Measurements from ENCODE around the gene NRG2. TPM values are rescaled to one million over a fixed set of nuclear protein-coding genes. Genes with fewer than 3 reads are reported as not detected.

Gene NRG2
- total and polyA plus RNA-seq, 2 donors (not counting 3 experiments of a cell fraction or from before 2014, with no cell fraction given) = 0.26 to 0.42 TPM

- H3K4me3 ChIP-seq (replicated peaks in 1 of 3; ENCODE audit: insufficient read depth in 1 of 3, low read depth in 1 of 3, low read length in 3 of 3) = no peak overlapping the region
- H3K79me2 ChIP-seq (ENCODE audit: control insufficient read depth, insufficient read depth, low read length) = no peaks in the 10 kb centered on the region
- H3K36me3 ChIP-seq (ENCODE audit: control insufficient read depth in 2 of 2, extremely low read depth in 1 of 2, insufficient read depth in 2 of 2, low read length in 2 of 2) = no peaks in the 10 kb centered on the region
- H3K27ac ChIP-seq (ENCODE audit: insufficient read depth, low read depth, low read length) = no peak overlapping the region
- intact Hi-C loops (cut with micrococcal nuclease) = no loop called here
- TF ChIP-seq POLR2A (IDR thresholded peaks at IDR 0.05; ENCODE audit: low read depth, low read length) = no peak
- TF ChIP-seq, protein P1, sequence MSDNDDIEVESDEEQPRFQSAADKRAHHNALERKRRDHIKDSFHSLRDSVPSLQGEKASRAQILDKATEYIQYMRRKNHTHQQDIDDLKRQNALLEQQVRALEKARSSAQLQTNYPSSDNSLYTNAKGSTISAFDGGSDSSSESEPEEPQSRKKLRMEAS (IDR thresholded peaks at IDR 0.05; ENCODE audit: insufficient read depth, insufficient read length) = no peak
- no peaks in the 10 kb centered on the region for H3K9me3 ChIP-seq (replicated peaks; ENCODE audit: control insufficient read depth, insufficient read depth, low read length)
- no peaks in the 10 kb centered on the region for H3K4me1 ChIP-seq (ENCODE audit: control insufficient read depth, extremely low read depth, insufficient read depth, low read length)
- DNase-seq (ENCODE audit: low read depth, low spot score) (no peak), FAIRE-seq (no peak)
- H4K20me1 ChIP-seq (replicated peaks; ENCODE audit: control insufficient read depth, extremely low read depth, insufficient read depth, low read length) = no peaks in the 10 kb centered on the region
- ChIA-PET POLR2A (no interaction called here), CTCF (interaction anchor here (1.0 to 1.7 kb wide), 3 partner anchors 17 to 96 kb away, joined by 3 to 7 read pairs (median 6); partner anchors contain the start of gene NRG2)
- no TSS peak for BruUV-seq (replicated peaks)
- H3K4me2 ChIP-seq (ENCODE audit: insufficient read depth, low read length) = no peak overlapping the region
- dilution Hi-C loops (cut with MboI; ENCODE audit: extremely low pct_ligation_motif_present, low sequenced_read_pairs) = no loop called here
- H3K9ac ChIP-seq (replicated peaks; ENCODE audit: extremely low read depth, insufficient read depth, low read length) = no peak overlapping the region
- H3K9me1 ChIP-seq (replicated peaks; ENCODE audit: control insufficient read depth, extremely low read depth, insufficient read depth, low read length) = no peaks in the 10 kb centered on the region
- H2AFZ ChIP-seq (ENCODE audit: low read depth, low read length) = no peak overlapping the region
- H3K27me3 ChIP-seq (ENCODE audit: control insufficient read depth in 2 of 2, insufficient read depth in 2 of 2, low read length in 2 of 2) = peaks cover 27 to 31% of the 10 kb centered on the region in 2 experiments
Measured at GRCh38 chr5:140025736-140026135, 17.4 kb downstream of the NRG2 start.

- H3K9me3 ChIP-seq (replicated peaks; ENCODE audit: control insufficient read depth, insufficient read depth, low read length) = no peaks in the 10 kb centered on the region
- H3K4me3 ChIP-seq (replicated peaks in 1 of 3; ENCODE audit: insufficient read depth in 1 of 3, low read depth in 1 of 3, low read length in 3 of 3) = no peak overlapping the region
- CTCF ChIA-PET = interaction anchor here (0.8 to 1.7 kb wide), 2 partner anchors 18 to 56 kb away, joined by 3 to 7 read pairs; partner anchors contain the start of gene NRG2
- H3K36me3 ChIP-seq (ENCODE audit: control insufficient read depth in 2 of 2, extremely low read depth in 1 of 2, insufficient read depth in 2 of 2, low read length in 2 of 2) = no peaks in the 10 kb centered on the region
- H3K9ac ChIP-seq (replicated peaks; ENCODE audit: extremely low read depth, insufficient read depth, low read length) = no peak overlapping the region
- dilution Hi-C loops (cut with MboI; ENCODE audit: extremely low pct_ligation_motif_present, low sequenced_read_pairs) = no loop called here
- BruUV-seq (replicated peaks) = no TSS peak
- H2AFZ ChIP-seq (ENCODE audit: low read depth, low read length) = no peak overlapping the region
- DNase-seq (ENCODE audit: low read depth, low spot score) (no peak), FAIRE-seq (no peak)
- no peaks in the 10 kb centered on the region for H4K20me1 ChIP-seq (replicated peaks; ENCODE audit: control insufficient read depth, extremely low read depth, insufficient read depth, low read length)
- intact Hi-C loops (cut with micrococcal nuclease) = no loop called here
- H3K4me2 ChIP-seq (ENCODE audit: insufficient read depth, low read length) = no peak overlapping the region
- H3K4me1 ChIP-seq (ENCODE audit: control insufficient read depth, extremely low read depth, insufficient read depth, low read length) = no peaks in the 10 kb centered on the region
- no peak for TF ChIP-seq POLR2AphosphoS5 (IDR thresholded peaks at IDR 0.05; ENCODE audit: insufficient read depth, low read depth, low read length)
- TF ChIP-seq POLR2A (IDR thresholded peaks at IDR 0.05; ENCODE audit: low read depth, low read length) = no peak
- no peak for TF ChIP-seq EZH2 (IDR thresholded peaks at IDR 0.05; ENCODE audit: borderline replicate concordance, low read depth, low read length, severe bottlenecking)
- TF ChIP-seq CTCF (IDR thresholded peaks at IDR 0.05; ENCODE audit: extremely low read depth in 1 of 2, insufficient read depth in 1 of 2, low read depth in 1 of 2, low read length in 2 of 2) = no peak
- TF ChIP-seq, protein P1 (IDR thresholded peaks at IDR 0.05; ENCODE audit: insufficient read depth, insufficient read length) = no peak
- no peak for TF ChIP-seq FOS (IDR thresholded peaks at IDR 0.05; ENCODE audit: borderline replicate concordance, insufficient read depth, low read length)
- no peak for TF ChIP-seq GATA2 (IDR thresholded peaks at IDR 0.05; ENCODE audit: insufficient read depth, insufficient read length, low read depth, low read length)
- no peak for TF ChIP-seq MYC (IDR thresholded peaks at IDR 0.05; ENCODE audit: low read depth, low read length)
- no peak for TF ChIP-seq JUN (IDR thresholded peaks at IDR 0.05; ENCODE audit: borderline replicate concordance, insufficient read depth, insufficient read length, low read depth)
- no peaks in the 10 kb centered on the region for H3K79me2 ChIP-seq (ENCODE audit: control insufficient read depth, insufficient read depth, low read length)
- peaks cover 26 to 39% of the 10 kb centered on the region in 2 experiments for H3K27me3 ChIP-seq (ENCODE audit: control insufficient read depth in 2 of 2, insufficient read depth in 2 of 2, low read length in 2 of 2)
- H3K9me1 ChIP-seq (replicated peaks; ENCODE audit: control insufficient read depth, extremely low read depth, insufficient read depth, low read length) = no peaks in the 10 kb centered on the region
- POLR2A ChIA-PET = no interaction called here
- no peak overlapping the region for H3K27ac ChIP-seq (ENCODE audit: insufficient read depth, low read depth, low read length)
Measured at GRCh38 chr5:140024928-140025327, 18.2 kb downstream of the NRG2 start.

Measured in endothelial cell of umbilical vein (primary cell).